GM19328 (cell line): ENCODE results near the gene EXD3.

ENCODE experiments used
- ATAC-seq: cut with Tn5 transposase; IDR thresholded peaks from one replicate; pipeline ENCODE4 v1.9.1; 2021; ENCODE audit warnings: mild to moderate bottlenecking, moderate library complexity; ENCODE audit not compliant: unreplicated experiment

EXD3 gene

GRCh38 chr9:137311171-137311985, 111.6 kb downstream of the EXD3 start:
- no peak for ATAC-seq

GRCh38 chr9:137310189-137311052, 112.5 kb downstream of the EXD3 start:
- no peak for ATAC-seq

GRCh38 chr9:137309368-137310188, 113.4 kb downstream of the EXD3 start:
- ATAC-seq = no peak

DNA sequence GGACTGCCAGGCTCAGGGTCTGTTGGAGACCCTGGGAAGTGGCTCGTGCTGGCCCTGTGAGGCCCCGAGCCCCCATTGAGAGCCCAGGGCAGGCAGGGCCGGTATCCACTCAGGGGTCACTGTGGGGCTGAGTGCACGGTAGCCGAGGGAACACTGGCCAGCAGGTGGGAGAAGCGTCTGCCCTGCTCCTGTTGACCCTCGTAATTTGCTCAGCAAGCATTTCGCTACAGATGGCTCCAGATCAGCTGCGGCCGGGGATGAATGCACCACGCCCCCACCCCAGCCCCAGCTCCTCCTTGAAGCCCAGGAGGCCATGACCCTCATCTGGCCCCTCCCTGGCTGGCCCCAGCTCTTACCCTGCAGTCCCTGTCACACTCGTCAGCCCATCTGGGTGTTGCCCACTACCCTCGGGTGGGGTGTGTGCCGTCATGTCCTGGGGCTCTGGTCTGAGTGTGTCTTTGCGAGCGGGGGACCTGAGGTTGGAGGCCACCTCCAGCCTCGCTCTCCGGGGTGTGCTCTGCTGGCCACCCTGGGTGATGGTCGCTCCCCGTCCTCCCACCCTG, 114.8 kb downstream of the EXD3 start:
- ATAC-seq = no peak

DNA sequence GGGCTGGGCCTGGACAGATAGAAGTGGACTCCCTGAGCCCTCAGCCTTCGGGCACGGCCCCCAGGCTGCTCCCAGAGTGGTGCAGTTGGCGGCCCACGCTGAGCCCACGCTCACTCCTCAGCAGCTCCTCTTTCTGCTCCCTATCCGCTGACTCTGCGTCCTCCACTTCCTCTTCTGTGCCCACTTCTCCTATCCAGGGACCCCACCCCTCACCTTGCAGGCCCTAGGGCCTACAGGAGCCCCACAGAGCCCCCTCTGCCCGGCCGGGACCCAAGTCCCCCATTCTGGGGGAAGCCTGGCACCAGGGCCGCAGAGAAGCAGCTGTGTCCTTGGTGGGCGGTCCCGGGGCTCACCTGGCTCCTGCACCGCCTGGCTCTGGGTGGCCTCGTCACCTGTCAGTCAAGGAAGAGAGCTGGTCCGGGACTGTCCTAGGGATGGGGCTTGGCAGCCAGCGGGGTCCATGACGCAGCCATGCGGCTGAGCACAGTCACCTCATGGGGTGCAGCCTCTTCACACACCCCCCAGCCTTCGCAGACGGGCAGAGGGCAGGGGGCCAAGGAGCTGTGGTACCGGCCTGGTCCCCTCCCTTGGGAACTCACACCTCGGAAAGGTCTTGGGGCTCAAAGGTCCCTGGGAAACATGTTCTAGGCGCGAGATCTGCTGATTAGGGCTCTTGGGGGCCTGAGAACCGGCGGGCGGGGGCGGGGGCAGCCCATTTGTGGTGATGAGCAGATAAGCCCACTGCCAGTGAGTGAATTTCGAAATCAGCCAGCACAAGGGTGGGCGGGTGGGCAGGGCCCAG, 115.5 kb downstream of the EXD3 start:
- no peak for ATAC-seq

DNA sequence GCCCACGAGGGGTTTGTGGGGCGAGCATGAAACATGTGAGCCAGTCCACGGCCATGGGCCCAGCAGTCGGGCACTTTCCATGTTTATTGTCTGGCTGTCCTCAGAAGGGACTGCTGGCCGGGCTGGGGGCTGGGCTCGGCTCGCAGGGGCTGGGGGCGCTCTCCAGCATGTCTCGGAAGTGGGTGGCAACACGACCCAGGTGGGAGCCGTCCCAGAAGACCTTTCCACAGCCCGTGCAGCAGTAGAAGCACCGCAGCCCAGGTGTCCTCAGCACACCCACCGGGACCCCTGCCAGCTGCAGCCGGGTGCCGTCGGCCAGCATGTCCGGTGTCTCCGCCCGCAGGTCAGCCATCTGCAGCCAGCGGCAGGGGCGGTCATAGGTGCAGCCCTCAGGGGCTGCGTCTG, 116.1 kb downstream of the EXD3 start:
- no peak for ATAC-seq

GRCh38 chr9:137306066-137306849, 116.7 kb downstream of the EXD3 start:
- no peak for ATAC-seq

GRCh38 chr9:137305798-137306065, 117.2 kb downstream of the EXD3 start:
- no peak for ATAC-seq

DNA sequence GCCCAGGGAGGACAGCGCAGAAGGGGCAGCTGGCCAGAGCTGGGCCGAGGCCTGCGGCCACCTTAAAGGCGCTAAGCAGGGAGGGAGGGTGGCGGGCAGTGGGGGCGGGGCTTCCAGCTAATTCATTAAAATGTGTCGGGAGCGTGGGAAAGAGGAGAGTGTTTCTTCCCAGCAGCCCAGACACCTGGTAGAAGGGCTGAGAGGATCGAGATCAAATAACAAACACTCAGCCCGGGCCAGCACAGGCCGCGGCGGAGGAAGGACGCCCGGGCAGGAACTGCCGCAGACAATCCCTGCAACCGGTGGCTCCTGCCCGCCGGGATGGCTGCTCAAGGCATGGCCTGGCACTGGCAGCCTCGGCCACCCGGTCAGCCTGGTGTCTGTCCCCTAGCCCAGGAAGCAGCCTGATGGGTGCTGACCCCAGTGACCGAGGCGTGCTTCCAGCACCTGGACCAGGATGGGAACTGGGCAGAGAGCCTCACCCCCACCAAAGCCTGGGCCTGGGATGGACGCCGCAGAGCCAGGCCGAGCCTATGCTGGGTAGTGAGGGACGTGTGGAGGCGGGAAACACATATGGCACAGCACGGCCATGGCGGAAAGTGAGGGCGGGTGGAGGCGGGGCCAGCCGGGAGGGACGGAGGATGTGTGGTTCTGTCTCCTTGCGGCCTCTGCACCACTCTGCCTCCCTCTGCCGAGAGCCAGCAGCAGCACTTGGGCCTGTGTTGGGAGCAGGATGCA, 117.7 kb downstream of the EXD3 start:
- no peak for ATAC-seq

DNA sequence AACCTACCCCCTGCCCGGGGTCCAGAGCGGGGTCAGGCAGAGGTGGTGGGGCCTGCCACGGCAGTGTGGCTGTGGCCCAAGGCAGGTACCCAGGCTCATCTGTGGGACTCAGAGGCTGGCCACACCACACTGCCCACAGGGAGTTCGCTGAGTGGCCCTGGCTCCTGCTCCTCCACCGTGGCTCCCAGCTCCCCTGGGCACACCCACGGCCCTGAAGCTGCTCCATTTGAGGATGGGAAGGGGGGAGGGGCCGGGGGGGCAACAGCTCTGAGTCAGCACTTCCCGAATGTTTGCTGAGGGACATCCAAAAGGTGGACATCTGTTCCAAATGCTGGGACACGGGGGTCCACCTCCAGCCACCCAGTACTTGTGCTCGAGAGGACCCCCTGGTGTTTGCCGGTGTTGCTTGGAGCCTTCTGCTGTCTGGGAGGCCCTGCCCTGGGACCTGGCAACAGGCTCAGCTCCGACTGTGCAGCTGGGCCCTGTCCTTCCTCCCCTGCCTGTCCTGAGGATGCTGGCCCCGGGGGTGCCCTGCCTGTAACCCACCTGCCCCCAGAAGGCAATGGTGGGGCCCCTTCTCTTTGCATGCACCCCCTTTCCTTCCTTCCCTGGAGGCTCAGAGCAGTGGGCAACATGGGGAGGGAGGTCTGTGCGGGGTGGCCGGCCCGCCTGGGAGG, 118.4 kb downstream of the EXD3 start:
- no peak for ATAC-seq

DNA sequence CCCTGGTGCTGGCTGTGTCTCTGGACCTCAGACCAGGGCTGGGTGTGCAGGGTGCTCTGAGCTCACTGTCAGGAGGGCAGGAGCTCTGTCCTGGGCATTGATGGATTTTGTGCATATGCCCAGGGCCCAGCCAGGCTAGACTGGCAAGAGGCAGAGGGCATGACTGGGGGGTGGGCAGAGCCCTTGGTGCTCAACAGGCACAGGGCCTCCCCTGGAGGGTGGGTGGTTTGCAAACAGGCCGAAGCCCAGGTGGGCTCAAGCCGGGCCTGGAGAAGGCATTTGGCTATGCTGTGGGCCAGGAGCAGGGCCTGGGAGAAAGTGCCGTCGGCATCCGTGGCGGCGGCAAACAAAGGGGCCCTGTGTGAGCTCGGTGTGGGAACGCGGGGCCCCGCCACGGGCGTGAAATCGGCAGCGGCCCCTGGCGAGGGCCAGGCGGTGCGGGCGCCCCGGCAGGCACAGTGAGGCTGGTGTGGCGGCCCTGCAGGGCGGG, 119.0 kb downstream of the EXD3 start:
- ATAC-seq = no peak

- no peak for ATAC-seq
Observed at GRCh38 chr9:137303151-137303892, 119.6 kb downstream of the EXD3 start.

DNA sequence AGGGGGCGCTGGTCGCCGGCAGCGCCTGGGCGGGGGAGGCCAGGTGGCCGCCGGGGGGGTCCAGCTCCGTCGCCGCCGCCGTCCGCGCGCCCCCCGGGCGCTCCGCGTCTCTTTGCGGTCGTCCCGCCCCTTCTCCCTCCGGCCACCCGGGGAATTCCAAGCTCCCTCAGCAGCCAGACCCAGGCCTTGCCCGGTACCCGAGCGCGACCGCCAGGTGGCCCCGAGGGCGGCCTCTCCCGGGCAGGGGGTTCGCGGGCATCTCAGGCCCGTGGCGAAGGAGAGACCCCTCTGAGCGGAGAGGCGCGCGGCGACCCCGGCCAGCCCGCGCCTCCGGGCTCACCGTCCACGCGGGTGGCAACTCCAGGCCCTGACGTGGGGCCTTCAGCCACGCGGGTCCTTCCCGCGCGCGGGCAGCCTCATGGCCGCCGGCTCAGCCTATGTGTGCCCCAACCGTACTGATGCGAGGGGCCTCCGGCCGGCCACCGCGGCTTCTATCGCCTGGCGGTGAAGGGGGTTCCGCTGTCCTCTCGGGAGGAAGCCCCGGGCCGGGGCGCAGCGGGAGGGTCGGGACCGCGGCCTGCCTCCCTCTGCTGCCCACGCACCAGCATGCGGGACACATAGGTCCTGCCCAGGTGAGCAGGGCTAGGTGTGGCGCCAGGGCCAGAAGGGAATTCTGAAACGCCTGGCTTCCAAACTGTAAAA, 120.4 kb downstream of the EXD3 start:
- ATAC-seq = peak; percentile 23

GRCh38 chr9:137302118-137302448, 120.9 kb downstream of the EXD3 start, which contains the start of gene NRARP:
Gene NRARP (minus strand): TSS chr9:137302271. CDS start chr9:137301928, 343 bp downstream.
- ATAC-seq = peak; percentile 69

DNA sequence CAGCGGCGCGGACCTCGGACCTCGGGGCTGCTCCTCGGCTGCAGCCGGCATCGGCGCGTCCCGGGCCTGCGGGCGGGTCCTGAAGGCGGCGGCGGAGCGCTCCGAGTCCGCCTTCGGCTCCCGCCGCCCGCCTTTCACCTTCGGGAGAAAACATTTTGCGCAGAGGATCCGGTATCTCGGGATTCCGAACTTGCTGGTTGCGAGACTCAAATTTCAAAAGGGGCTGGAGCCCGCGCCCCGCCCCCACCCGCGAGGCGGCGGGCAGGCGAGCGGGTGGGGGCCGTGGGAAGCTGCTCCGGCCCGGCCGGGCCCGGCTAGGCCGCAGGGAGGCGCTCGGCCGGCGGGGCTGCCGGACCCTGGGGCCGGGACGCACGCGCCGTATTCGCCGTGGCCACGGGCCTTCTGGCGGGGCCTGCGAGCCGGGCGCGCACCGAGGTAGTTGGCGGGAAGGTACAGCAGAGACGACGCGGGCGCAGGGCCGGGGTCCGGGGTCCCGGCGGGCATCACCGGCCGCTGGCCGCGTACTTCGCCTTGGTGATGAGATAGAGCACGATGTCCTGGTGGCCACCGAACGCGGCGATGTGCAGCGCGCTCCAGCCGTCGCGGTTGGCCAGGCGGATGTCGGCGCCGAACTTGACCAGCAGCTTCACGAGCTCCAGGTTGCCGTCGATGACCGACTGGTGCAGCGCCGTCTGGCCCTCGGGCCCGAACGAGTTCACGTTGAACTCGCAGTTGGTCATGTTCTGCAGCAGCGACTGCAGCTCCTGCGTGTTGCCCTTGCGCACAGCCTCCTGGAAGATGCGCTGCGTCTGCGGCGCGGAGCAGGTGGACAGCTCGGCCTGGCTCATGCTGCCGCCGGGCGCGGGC, 121.6 kb downstream of the EXD3 start:
- ATAC-seq = peak; percentile 2

DNA sequence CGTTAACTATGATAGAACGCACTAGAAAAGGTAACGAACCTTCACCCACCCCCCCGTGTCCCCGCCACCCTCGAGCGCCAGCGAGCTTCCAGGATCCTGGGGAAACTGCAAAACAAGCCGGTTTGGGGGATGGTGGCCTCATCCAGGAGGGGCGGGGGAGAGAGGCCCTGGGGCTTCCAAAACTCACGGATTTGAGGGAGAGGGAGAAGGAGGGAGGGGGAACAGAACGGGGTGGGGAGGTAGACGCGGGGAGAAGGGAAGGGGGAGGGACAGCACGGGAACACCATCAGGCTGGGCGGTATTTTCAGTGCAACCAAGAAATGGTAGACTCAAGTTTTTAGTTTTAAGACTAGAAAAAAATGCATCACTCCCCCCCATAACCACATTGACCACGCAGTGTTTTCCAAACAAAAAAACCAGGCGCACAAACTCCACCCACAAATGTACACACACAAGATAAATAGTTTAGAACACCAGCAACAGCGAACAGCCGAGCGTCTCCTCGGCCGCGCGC, 122.3 kb downstream of the EXD3 start:
- no peak for ATAC-seq
